Liver (tissue), 3 donors: ENCODE results near the gene SUCLA2.

Source experiments
- EGR1 ChIP-seq, 2 donors: IDR thresholded peaks; 2 replicates each; pipeline ENCODE4 v1.6.1; 2016 to 2018; ENCODE audit warnings: antibody characterized with exemption in 2 of 2, low read depth in 2 of 2
- GABPA ChIP-seq, 2 donors: IDR thresholded peaks in 1 of 2; conservative IDR thresholded peaks in 1 of 2; 2 replicates each; pipeline ENCODE4 v1.6.1; 2016; ENCODE audit warnings: antibody characterized with exemption in 2 of 2, mild to moderate bottlenecking in 1 of 2, moderate library complexity in 1 of 2
- RAD21 ChIP-seq, 2 donors: IDR thresholded peaks; 2 replicates each; pipeline ENCODE4 v1.6.1; 2016; ENCODE audit warnings: antibody characterized with exemption in 2 of 2, mild to moderate bottlenecking in 2 of 2
- RXRA ChIP-seq, 2 donors: IDR thresholded peaks; 2 replicates each; pipeline ENCODE4 v1.6.1; 2017 to 2018; ENCODE audit warnings: antibody characterized with exemption in 2 of 2, mild to moderate bottlenecking in 1 of 2
- SP1 ChIP-seq: IDR thresholded peaks from 2 replicates; pipeline ENCODE4 v1.6.1; 2018; ENCODE audit warnings: antibody characterized with exemption, mild to moderate bottlenecking
- TAF1 ChIP-seq: conservative IDR thresholded peaks from 2 replicates; pipeline ENCODE4 v1.6.1; 2016; ENCODE audit warnings: antibody characterized with exemption, mild to moderate bottlenecking
- YY1 ChIP-seq: IDR thresholded peaks from 2 replicates; pipeline ENCODE4 v1.6.1; 2016; ENCODE audit warnings: antibody characterized with exemption, mild to moderate bottlenecking
- TF ChIP-seq, protein P1 (sequence below): IDR thresholded peaks from 2 replicates; pipeline ENCODE4 v1.6.1; 2016; ENCODE audit warnings: antibody characterized with exemption
- TF ChIP-seq, protein P2 (sequence below): fragments of 150-350 bp; IDR thresholded peaks from 2 replicates; pipeline ENCODE4 v1.5.1; 2017; ENCODE audit warnings: improper control_type of control experiment, low read depth, low read length; ENCODE audit not compliant: missing input control
- TF ChIP-seq, protein P3 (sequence below): IDR thresholded peaks from 2 replicates; pipeline ENCODE4 v1.6.1; 2016; ENCODE audit warnings: antibody characterized with exemption, mild to moderate bottlenecking
- TF ChIP-seq, protein P4 (sequence below): IDR thresholded peaks from 2 replicates; pipeline ENCODE4 v1.6.1; 2016; ENCODE audit warnings: antibody characterized with exemption
- donor health status: healthy.
- donor health status: healthy.

DNA sequence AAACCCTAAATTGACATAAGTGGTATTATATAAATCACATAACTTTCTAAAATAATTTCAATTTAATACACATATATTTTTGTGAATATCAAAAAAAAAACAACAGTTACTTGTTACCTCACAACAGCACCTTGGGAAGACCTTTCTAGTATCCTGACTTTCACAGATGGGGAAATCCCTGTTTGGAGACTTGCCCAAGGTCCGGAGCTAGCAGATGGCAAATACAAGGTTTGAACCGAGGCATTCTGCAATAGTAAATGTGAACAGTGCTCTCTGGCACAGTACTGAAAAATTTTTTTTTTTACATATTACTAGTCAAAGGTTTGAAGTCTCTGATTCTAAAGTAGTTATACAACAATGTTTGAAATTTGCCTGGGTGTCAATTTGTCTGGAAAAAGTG is 104.5 kb downstream of the SUCLA2 start:
- no peak for TF ChIP-seq YY1
- TF ChIP-seq, protein P1, sequence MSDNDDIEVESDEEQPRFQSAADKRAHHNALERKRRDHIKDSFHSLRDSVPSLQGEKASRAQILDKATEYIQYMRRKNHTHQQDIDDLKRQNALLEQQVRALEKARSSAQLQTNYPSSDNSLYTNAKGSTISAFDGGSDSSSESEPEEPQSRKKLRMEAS: no peak
- TF ChIP-seq, protein P2, sequence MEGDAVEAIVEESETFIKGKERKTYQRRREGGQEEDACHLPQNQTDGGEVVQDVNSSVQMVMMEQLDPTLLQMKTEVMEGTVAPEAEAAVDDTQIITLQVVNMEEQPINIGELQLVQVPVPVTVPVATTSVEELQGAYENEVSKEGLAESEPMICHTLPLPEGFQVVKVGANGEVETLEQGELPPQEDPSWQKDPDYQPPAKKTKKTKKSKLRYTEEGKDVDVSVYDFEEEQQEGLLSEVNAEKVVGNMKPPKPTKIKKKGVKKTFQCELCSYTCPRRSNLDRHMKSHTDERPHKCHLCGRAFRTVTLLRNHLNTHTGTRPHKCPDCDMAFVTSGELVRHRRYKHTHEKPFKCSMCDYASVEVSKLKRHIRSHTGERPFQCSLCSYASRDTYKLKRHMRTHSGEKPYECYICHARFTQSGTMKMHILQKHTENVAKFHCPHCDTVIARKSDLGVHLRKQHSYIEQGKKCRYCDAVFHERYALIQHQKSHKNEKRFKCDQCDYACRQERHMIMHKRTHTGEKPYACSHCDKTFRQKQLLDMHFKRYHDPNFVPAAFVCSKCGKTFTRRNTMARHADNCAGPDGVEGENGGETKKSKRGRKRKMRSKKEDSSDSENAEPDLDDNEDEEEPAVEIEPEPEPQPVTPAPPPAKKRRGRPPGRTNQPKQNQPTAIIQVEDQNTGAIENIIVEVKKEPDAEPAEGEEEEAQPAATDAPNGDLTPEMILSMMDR: no peak
- TF ChIP-seq SP1: no peak
- TF ChIP-seq, protein P3, sequence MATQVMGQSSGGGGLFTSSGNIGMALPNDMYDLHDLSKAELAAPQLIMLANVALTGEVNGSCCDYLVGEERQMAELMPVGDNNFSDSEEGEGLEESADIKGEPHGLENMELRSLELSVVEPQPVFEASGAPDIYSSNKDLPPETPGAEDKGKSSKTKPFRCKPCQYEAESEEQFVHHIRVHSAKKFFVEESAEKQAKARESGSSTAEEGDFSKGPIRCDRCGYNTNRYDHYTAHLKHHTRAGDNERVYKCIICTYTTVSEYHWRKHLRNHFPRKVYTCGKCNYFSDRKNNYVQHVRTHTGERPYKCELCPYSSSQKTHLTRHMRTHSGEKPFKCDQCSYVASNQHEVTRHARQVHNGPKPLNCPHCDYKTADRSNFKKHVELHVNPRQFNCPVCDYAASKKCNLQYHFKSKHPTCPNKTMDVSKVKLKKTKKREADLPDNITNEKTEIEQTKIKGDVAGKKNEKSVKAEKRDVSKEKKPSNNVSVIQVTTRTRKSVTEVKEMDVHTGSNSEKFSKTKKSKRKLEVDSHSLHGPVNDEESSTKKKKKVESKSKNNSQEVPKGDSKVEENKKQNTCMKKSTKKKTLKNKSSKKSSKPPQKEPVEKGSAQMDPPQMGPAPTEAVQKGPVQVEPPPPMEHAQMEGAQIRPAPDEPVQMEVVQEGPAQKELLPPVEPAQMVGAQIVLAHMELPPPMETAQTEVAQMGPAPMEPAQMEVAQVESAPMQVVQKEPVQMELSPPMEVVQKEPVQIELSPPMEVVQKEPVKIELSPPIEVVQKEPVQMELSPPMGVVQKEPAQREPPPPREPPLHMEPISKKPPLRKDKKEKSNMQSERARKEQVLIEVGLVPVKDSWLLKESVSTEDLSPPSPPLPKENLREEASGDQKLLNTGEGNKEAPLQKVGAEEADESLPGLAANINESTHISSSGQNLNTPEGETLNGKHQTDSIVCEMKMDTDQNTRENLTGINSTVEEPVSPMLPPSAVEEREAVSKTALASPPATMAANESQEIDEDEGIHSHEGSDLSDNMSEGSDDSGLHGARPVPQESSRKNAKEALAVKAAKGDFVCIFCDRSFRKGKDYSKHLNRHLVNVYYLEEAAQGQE: no peak
- no peak for TF ChIP-seq EGR1 (IDR thresholded peaks at IDR 0.05; ENCODE audit: low read depth in 2 of 2)
- TF ChIP-seq, protein P4, sequence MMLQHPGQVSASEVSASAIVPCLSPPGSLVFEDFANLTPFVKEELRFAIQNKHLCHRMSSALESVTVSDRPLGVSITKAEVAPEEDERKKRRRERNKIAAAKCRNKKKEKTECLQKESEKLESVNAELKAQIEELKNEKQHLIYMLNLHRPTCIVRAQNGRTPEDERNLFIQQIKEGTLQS: no peak
- TF ChIP-seq RAD21 (IDR thresholded peaks at IDR 0.05): no peak
- no peak for TF ChIP-seq RXRA (IDR thresholded peaks at IDR 0.05)
- no peak for TF ChIP-seq TAF1
- no peak for TF ChIP-seq GABPA (IDR thresholded peaks at IDR 0.05 in 1 of 2, conservative IDR thresholded peaks at IDR 0.05 in 1 of 2)
